AG04449 (cell line): ENCODE measurements around the gene COPZ1.
A peak's percentile ranks its signal among the peaks of the same experiment; 100 is the strongest.

Source experiments
- CTCF ChIA-PET: fragments of 350-600 bp; formaldehyde crosslinking; extraction: SDS; loops from one replicate; lab custom pipeline; 2021; ENCODE audit warnings: antibody characterized with exemption; lab: Yijun Ruan, JAX
- POLR2A ChIA-PET: fragments of 400-600, 350-600 bp; formaldehyde crosslinking; extraction: SDS; loops from one replicate; lab custom pipeline; 2020; ENCODE audit warnings: antibody characterized with exemption, inconsistent platforms; lab: Yijun Ruan, JAX
- DNase-seq: peaks from one replicate; pipeline ENCODE4 v3.0.0-alpha.2; 2010; ENCODE audit warnings: low read depth, low spot score
- H3K4me3 ChIP-seq: 2 replicates; pipeline ENCODE4 v1.5.1; 2011; ENCODE audit warnings: low read depth, mild to moderate bottlenecking, control low read depth, low read length
- CTCF ChIP-seq: IDR thresholded peaks from one replicate; pipeline ENCODE4 v1.5.1; 2011; ENCODE audit warnings: mild to moderate bottlenecking, moderate library complexity, low read length, control low read depth, inconsistent platforms; ENCODE audit not compliant: insufficient read depth; ENCODE audit errors: missing control alignments

Gene COPZ1

GRCh38 chr12:54324617-54325441 is at the start of gene COPZ1:
Gene COPZ1 (plus strand): TSS chr12:54325131. CDS start chr12:54325164, 33 bp downstream.
- POLR2A ChIA-PET = interaction anchor here (0.8 to 1.4 kb wide), 7 partner anchors 11 to 54 kb away, joined by 3 to 10 read pairs (median 4); partner anchors contain the start of genes CBX5 and HNRNPA1
- H3K4me3 ChIP-seq = peak within 1 kb of the TSS; percentile 96
- DNase-seq = peak; percentile 100
- TF ChIP-seq CTCF = peak; percentile 83
- CTCF ChIA-PET = interaction anchor here (0.5 to 6.9 kb wide), 45 partner anchors 11 to 298 kb away, joined by 3 to 91 read pairs (median 6); partner anchors contain the start of gene NFE2

GRCh38 chr12:54276368-54276767 is 48.6 kb upstream of the COPZ1 start:
- POLR2A ChIA-PET = no interaction called here
- no peak for DNase-seq
- H3K4me3 ChIP-seq = no peak overlapping the region
- CTCF ChIA-PET = interaction anchor here (1.0 to 2.0 kb wide), 7 partner anchors 14 to 103 kb away, joined by 3 to 7 read pairs (median 5); no protein-coding TSS in a partner anchor
- no peak for TF ChIP-seq CTCF

- no peak for TF ChIP-seq CTCF
- CTCF ChIA-PET = interaction anchor here (1.0 to 4.4 kb wide), 5 partner anchors 26 to 83 kb away, joined by 3 to 27 read pairs (median 4); no protein-coding TSS in a partner anchor
- POLR2A ChIA-PET = interaction anchor here (3.1 kb wide), 1 partner anchor 48 kb away, joined by 10 read pairs; no protein-coding TSS in a partner anchor
- H3K4me3 ChIP-seq = peak overlapping the region; percentile 79
- no peak for DNase-seq
These were observed 47.1 kb upstream of the COPZ1 start for GRCh38 chr12:54277823-54278276.

- POLR2A ChIA-PET = interaction anchor here (0.7 to 3.1 kb wide), 13 partner anchors 12 to 263 kb away, joined by 3 to 33 read pairs (median 8); no protein-coding TSS in a partner anchor
- peak overlapping the region; percentile 79 for H3K4me3 ChIP-seq
- TF ChIP-seq CTCF = no peak
- CTCF ChIA-PET = interaction anchor here (0.8 to 4.4 kb wide), 8 partner anchors 11 to 92 kb away, joined by 3 to 27 read pairs (median 6); partner anchors contain the start of gene COPZ1
- DNase-seq = no peak
These were observed 45.7 kb upstream of the COPZ1 start for GRCh38 chr12:54279227-54279631.

- ChIA-PET POLR2A (interaction anchor here (0.7 to 3.1 kb wide), 21 partner anchors 11 to 1694 kb away, joined by 3 to 33 read pairs (median 6); partner anchors contain the start of genes COPZ1, NFE2 and RAB5B), CTCF (interaction anchor here (0.8 to 4.4 kb wide), 11 partner anchors 12 to 91 kb away, joined by 3 to 27 read pairs (median 6); partner anchors contain the start of gene COPZ1)
- peak within 1 kb of the TSS; percentile 92 for H3K4me3 ChIP-seq
- TF ChIP-seq CTCF = no peak
- DNase-seq = peak; percentile 99
These were observed 45.1 kb upstream of the COPZ1 start, which contains the start of gene CBX5 for GRCh38 chr12:54279632-54280467. Gene CBX5 (minus strand): TSS chr12:54280122. CDS start chr12:54257650, 22,472 bp downstream.
